UCSD-AML1 (cell line): ENCODE measurements around the gene CTDNEP1.
"Not testable (repeated sequence)": the region's sequence is repeated elsewhere in the genome, so short reads cannot be mapped to it uniquely, and the experiment has no call there.

Experiments used
- DNase-seq: peaks from one replicate; lab custom pipeline; 2025; ENCODE audit not compliant: unreplicated experiment; lab: John Stamatoyannopoulos, UW

CTDNEP1 gene

GRCh38 chr17:7249214-7249613 lies 2.3 kb downstream of the CTDNEP1 start:
- DNase-seq, result no peak

- DNase-seq, result no peak
These were observed 2.7 kb downstream of the CTDNEP1 start for GRCh38 chr17:7248796-7249195.

- DNase-seq, result no peak
These were observed 4.8 kb downstream of the CTDNEP1 start for GRCh38 chr17:7246779-7247178.

- DNase-seq, result not testable (repeated sequence)
These were observed 7.7 kb downstream of the CTDNEP1 start for GRCh38 chr17:7243838-7244237.

GRCh38 chr17:7243453-7243729 lies 8.1 kb downstream of the CTDNEP1 start:
- no peak for DNase-seq

- peak; percentile 93 for DNase-seq
These were observed 8.6 kb downstream of the CTDNEP1 start for GRCh38 chr17:7242717-7243452.

GRCh38 chr17:7241783-7242716 lies 9.5 kb downstream of the CTDNEP1 start, which contains the start of gene GABARAP:
TSS of gene GABARAP (minus strand) at chr17:7242449. CDS start at chr17:7242330, 119 bp downstream.
- peak; percentile 93 for DNase-seq

GRCh38 chr17:7241090-7241733 lies 10.3 kb downstream of the CTDNEP1 start:
- no peak for DNase-seq

- no peak for DNase-seq
These were observed 11.2 kb downstream of the CTDNEP1 start for GRCh38 chr17:7240375-7240774.

- peak; percentile 100 for DNase-seq
These were observed 12.2 kb downstream of the CTDNEP1 start, which contains the start of gene PHF23 for GRCh38 chr17:7239091-7240027. TSS of gene PHF23 (minus strand) at chr17:7239457. CDS start at chr17:7239279, 178 bp downstream.

GRCh38 chr17:7238420-7239090 lies 13.0 kb downstream of the CTDNEP1 start:
- DNase-seq, result no peak

- peak; percentile 86 for DNase-seq
These were observed 13.6 kb downstream of the CTDNEP1 start for GRCh38 chr17:7237761-7238419.

- DNase-seq, result no peak
These were observed 14.2 kb downstream of the CTDNEP1 start for GRCh38 chr17:7237266-7237760.

- no peak for DNase-seq
These were observed 14.7 kb downstream of the CTDNEP1 start for GRCh38 chr17:7236808-7237207.

GRCh38 chr17:7235693-7236665 lies 15.6 kb downstream of the CTDNEP1 start:
- no peak for DNase-seq

- peak; percentile 90 for DNase-seq
These were observed 17.2 kb downstream of the CTDNEP1 start, which contains the start of gene DVL2 for GRCh38 chr17:7234083-7234951. TSS of gene DVL2 (minus strand) at chr17:7234517. CDS start at chr17:7234262, 255 bp downstream.

- DNase-seq, result no peak
These were observed 17.8 kb downstream of the CTDNEP1 start for GRCh38 chr17:7233701-7234082.
